ENCODE results near the gene MDH1.
"Not testable (repeated sequence)": the region's sequence is repeated elsewhere in the genome, so short reads cannot be mapped to it uniquely, and the experiment has no call there.

Gene MDH1

DNA sequence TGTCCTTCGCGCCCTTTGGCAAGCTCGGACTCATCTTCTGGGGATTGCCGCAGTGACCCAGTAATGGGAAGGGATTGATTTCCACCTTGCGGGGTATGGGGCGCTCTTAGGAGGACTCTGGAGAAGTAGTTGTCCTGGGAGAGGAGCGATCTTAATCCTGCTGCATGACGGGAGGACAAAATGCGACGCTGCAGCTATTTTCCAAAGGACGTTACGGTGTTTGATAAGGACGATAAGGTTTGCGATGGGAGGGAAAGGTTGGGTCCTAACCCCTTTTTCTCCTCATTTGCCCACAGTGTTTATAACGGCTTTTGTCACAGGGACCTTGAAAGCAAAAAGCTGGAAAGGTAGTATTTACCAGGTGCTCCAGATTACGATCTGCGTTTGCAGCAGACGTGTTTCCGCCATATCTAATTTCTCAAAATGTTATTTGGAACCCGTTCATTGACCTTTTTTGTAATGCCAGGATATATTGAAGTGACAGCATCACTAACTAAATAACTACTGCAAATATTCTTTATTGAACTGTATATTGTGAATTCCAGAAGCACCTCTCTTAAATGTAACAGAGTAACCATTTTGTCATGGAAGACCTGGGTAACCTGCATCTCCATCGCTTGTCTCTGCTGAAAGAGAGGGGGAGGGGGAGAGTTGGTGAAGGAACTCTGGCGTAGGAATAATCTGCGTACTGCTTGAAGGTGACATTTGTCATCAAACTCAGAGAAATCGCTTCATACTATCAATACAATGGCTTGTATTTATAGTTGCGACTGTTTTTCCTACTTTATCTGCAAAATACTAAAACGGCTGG lies 590 bp downstream of the MDH1 start:
- DNase-seq: no peak

DNA sequence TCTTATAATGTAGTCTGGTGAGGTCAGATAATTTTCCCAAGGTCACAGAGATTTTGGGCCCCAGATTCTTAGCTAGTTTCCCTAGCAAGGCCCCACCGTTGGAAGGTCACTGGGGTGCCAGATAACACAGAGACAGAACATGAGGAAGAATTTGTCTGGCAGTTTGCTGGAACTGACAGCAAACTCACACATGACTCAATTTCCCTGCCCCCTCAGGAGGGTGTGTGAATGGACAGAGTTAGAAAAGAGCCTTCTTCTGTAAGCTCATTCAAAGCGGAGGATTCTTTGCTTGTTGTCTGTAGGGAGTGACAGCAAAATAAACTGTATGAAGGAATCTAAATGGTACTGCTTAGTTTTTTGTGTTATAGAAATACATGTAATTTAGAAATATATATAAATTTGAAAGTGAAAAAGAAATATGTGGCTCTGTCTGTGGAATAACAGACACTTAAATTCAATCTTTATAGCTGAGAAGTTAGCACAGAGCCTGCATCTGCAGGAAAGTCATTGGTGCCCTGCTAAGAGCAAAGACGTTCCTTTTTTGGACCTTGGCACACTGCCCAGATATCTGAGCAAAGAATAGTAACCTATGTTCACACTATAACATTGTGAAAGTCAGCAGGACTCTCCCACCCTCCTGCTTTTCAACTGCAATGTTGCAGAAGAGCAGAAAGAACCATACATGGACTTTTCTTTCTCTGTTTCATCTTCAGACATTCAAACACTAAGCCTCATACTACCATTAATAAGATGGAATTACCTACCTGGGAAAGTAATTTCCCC lies 2.1 kb downstream of the MDH1 start:
- no peak for DNase-seq

DNA sequence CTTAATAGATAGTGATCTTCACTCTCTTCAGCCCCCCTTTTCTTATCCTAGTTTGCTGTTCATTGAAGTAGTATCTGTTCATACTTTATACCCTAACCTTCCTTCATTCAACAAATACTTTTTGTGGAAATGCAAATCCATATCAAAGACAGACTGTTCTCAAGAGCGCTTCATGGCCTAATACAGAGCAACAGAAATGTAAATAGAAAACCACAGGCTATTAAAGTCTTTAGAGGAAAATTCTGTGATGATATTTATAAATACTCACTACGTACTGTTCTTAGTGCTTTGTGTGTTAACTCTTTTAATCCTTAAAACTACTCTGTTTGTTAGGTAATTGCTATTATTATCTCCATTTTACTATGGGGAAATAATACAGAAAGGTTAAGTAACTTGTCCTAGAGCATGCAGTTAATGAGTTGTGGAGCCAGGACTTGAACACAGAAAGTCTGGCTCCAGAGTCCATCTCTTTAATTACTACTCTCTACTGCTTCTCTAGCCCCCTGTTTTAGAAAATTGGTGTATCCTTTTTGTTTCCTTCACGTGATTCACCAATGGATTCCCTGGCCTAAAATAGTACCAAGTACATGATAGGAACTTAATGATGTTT lies 2.9 kb downstream of the MDH1 start:
- no peak for DNase-seq

DNA sequence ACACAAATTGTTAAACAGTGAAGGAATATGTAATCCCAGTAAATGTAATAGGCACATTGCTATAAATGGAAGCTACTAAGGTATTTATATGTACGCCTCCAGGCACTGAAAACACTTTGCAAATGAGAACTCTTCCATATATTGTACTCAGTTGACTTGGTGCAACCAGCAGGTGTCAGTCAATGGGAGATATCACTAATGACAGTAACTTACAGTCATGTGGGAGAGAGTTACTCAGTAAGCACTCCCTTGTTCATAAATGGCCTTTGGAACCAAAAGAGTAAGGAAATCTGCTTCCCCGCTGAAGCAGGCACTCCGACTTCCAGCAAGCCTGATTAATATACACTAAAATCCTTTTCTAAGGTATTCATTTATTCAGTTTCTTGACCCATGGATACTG lies 5.9 kb downstream of the MDH1 start:
- no peak for DNase-seq

DNA sequence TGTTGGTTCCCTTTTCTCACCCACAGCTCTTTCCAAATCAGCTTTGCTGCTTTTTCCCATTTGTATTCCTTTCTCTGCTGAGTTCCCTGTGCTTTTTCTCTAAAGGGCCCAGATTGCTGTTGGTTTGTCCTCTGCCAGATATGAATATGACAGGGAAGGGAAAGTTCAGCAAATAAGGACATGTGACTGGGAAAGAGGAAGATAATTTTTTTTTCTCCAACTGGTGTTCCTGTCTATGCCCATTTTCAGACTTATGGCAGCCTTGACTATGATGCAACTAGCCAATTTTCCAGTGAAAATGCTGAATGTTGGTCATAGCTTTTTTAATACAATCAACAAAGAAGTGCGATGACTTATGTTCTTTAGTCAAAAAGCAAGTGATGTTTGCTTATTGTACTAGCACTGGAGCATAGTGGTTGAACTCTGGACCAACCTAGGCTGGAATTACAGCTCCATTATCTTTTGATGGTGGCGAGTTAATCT lies 7.7 kb downstream of the MDH1 start:
- no peak for DNase-seq

DNA sequence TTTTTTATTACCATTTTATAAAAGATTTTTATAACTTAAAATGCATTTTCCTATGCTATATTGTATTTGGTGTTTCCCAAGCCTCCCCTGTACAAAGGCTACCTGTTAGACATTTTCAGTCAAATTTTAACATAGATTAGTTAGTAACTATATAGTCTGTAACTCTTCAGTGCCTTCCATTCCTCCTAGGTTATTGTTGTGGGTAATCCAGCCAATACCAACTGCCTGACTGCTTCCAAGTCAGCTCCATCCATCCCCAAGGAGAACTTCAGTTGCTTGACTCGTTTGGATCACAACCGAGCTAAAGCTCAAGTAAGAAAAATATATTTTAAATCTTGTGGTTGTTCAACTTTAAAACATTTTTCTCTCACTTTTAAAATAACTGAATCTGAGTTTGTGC lies 10.2 kb downstream of the MDH1 start:
- DNase-seq: no peak

DNA sequence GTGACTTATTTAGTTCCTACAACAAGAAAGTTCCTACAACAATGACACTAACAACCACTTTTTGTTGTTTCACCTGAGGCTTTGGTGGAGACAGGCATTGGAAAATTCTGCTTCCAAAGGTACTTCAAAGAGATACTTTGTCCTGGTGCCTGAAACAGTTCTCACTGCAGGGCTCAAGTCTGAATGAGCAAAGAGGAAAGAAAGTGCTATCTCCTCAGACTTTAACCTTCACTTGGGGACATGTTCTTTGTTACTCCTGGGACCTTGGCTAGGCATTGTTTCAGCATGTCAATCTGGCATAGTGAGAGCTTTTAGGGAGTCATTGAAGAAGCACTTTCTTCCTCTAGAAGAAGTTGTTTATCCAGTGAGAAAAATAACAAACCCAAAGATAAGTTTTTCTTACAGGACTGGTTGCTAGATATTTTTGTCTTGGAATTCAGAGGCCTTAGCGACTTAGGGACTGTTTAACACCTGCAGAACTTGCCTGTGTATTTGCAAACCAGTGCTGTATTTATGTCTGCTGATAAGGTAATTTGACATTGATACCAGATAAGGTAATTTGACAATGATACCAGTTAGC lies 12.2 kb downstream of the MDH1 start:
- DNase-seq: no peak

DNA sequence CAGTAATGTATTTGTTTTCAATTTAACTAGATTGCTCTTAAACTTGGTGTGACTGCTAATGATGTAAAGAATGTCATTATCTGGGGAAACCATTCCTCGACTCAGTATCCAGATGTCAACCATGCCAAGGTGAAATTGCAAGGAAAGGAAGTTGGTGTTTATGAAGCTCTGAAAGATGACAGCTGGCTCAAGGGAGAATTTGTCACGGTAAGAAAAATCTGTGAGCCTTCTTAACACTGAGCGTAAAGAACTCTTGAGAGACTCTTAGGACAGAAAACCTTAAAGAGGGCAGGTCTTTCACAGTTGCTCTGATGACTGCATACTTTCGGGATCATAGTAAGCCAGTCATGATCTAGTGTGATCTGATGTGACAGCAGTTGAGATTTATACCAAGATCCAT lies 15.9 kb downstream of the MDH1 start:
- DNase-seq: no peak

DNA sequence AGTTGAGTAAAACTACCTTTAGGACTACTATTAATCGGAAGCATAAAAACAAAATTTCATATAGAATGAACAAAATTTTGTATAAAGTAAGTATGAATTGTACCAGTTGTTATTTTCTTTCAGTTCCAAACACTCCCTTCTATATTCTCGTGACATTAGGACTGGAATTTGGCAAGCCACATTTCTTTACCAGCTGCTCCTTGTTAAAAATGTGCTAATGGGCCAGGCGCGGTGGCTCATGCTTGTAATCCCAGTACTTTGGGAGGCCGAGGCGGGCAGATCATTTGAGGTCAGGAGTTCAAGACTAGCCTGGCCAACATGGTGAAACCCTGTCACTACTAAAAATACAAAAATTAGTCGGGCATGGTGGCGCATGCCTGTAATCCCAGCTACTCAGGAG lies 20.1 kb downstream of the MDH1 start:
- DNase-seq: not testable (repeated sequence)

DNA sequence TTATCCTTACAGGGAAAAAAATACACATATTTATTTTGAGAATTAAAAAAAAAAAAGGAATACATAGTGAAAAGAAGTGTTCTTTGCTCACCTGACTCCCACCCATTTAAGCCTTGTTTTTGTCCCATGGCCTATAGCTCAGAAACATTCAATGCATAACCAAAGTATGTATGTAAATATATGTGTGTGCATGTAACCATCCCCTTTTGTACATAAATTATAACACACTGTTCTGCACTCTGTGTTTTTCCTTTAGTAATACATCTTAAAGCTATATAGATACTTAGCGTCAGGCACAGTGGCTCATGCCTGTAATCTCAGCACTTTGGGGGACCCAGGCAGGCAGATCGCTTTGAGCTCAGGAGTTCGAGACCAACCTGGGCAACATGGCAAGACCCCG lies 21.8 kb downstream of the MDH1 start:
- DNase-seq: no peak

DNA sequence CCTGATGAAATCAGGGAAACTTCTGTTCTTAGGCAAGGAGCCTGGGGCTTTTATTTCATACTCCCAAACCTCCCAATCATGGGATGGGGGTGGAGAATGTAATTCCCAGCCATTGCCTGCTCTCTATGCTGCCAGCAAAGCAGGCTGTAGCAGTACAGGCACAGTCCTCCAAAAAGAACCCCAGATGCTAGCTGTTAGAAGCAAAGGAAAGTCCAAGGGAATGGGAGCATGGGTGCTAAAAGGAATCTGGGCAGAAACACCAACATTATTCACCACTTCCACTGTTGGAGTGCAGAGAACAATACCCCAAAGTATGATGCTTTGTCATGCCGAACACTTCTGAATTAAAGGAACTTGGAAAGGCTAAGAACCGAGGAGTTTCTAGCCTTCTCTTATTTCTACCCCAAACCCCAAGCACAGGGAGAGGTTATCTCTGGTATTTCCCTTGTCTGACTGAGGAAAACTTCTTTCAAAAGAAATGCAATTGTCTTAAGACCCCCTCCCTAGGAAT lies 24.7 kb downstream of the MDH1 start:
- DNase-seq: no peak

DNA sequence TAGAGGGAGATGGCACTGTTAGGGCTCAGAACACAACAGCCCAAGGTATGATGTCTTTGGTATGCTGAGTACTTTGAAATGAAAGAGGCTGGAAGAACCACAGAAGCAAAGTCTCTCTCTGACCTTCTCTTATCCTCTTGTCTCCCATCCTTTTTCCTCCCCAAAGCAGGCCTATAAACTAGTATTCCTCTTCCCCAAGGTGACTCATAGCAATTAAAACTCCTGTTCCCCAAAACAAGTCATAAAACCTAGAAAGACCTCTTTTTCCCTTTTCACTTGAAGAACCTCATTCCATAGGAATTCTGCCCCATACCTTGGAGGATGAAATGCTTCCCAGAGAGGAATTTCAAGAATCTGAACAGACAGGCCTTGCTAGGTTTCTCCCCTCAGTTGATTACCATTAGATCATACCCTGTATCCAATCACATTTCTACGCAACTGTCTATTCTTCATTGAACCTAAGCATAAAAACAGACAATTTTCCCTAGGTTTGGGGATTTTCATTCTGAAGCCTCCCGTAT lies 25.7 kb downstream of the MDH1 start:
- DNase-seq: no peak

DNA sequence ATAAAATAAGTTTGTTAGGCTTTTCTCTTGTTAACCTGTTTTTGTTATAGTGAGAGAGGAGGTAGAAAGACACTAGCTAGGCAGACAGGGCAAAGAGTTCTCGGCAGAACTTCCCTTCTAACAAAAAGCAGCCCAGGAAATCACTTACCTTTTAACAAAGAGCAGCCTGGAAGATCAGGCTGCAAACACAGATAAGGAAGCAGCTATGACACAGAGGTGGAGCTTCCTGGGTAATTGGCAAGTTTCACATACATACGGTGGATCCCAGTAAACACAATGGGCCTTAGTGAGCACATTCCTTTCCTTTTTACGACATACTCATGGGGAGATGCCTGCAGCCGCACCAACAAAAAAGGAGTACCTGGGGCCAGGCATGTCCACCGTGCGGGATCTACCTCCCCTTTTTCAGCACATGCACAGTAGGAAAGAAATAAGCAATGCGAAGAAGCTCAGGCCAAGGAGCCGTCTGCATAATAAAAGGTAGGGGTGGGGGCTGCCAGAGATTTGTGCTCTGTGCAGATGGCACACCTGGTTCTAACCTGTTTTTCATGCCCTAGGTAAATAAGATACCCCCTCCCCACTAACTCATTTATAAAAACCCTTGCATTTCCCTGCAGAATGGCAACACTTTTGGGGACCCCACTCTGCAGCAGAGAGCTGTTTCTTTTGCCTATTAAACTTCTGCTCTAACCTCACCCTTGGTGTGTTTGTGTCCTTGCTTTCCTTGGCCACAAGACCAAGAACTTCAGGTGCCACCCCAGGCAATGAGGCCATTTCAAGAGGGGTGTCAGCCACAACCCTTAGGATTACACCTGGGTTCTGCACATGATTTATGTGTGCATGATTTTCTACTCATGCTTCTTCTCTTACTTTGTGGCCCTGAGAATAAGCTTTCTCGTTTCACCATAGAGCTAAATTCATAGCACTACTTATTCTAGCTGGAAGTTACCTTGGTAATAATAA lies 26.5 kb downstream of the MDH1 start:
- no peak for DNase-seq

DNA sequence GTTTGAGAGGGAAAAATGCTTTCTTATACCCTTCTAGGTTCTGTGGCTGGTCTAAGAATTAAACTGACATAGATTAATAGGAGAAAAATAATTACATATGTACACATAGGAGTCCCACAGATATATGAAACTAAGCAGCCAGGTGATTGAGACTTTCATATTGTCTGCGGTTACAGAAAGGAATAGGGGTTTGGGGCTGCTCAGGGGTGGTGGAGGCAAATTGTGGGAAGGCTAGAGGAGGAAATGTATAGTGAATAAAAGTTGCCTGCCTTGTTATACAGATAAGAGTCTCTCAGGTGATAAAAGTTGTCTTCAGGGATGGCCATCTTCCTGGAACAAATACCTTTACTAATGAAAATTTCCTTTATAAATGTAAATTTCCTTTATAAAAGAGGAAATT lies 28.6 kb downstream of the MDH1 start:
- DNase-seq: no peak

DNA sequence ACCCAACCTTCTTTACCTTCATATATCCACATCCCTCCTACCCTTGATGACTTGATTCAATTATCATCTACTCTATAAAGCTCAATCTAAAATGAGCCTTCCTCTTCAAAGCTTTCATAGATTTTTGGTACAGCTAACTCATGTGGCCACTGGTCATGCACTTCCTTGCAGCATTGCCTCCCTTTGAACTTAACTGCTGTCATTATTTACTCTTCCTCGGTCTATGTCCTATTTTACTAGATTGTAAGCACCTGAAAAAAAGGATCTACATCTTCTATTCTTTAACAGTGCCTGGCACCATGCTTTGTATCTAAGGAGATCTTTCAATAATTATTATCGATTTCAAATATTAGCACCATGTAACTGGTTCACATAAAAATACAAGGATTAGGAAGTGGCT lies 30.6 kb downstream of the MDH1 start:
- DNase-seq: no peak

DNA sequence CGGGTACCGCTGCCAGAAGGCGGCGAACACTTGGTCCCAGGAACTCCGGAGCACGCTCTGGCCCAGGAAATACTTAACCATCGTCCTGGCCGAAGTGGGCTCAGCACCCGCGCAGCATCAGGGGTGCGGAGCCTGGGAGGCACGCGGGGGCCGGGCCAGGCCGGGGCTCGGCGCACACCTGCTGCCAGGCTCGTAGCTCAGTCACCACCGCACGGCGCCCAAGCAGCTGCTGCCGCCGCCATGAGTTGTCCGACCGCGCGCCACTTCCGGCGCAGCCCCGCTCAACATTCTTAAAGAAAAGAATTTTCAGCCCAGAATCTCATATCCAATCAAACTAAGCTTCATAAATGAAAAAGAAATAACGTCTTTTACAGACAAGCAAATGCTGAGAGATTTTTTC lies 34.0 kb downstream of the MDH1 start:
- no peak for DNase-seq

DNA sequence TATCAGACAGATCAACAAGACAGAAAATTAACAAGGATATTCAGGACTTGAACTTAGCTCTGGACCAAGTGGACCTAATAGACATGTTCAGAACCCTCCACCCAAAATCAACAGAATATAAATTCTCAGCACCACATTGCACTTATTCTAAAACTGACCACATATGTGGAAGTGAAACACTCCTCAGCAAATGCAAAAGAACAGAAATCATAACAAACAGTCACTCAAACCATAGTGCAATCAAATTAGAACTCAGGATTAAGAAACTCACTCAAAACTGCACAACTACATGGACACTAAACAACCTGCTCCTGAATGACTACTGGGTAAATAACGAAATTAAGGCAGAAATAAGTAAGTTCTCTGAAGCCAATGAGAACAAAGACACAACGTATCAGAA lies 35.0 kb downstream of the MDH1 start:
- not testable (repeated sequence) for DNase-seq

DNA sequence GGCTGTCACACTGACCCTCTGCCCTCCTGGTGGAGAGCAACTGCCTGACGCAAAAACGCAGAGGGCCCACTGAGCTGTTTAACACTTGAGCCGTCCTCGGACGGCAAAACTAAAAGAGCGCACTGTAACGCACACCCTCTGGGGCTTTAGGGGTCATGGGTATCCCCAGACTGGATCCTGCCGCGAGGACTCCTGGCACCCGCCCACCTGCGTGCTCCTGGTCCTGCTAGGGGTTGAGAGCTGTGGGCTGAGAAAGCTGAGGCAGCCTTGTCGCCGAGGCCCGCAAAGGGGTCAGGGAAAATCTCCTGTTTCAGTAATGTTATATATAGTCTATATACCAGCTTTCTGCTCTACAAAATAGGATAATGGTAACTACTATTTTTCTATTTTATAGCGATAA lies 39.1 kb downstream of the MDH1 start:
- DNase-seq: no peak

DNA sequence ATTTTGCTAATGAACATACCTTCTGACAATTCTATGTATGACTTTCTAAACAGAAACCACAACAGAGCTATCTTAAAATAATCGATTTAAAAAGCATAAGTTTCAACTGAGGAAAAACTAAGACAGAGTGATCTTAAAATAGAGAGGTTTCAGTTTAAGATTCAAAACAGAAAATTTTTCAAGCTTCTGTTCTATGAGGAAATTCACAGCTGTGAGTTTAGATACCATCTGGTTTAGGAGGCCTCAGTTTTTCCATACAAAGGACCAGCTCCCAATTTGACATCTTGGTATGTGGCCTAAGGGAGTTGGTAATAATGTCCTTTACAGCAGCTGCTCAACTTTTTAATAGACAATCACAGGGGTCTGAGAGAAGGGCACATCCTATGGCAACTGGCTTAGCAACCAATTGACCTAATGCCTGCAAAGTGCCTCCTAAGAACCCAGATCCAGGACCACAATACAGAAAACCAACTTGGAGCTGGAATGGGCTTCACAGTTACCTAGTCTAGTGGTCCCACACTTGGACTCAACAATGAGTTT lies 39.7 kb downstream of the MDH1 start:
- DNase-seq: no peak

DNA sequence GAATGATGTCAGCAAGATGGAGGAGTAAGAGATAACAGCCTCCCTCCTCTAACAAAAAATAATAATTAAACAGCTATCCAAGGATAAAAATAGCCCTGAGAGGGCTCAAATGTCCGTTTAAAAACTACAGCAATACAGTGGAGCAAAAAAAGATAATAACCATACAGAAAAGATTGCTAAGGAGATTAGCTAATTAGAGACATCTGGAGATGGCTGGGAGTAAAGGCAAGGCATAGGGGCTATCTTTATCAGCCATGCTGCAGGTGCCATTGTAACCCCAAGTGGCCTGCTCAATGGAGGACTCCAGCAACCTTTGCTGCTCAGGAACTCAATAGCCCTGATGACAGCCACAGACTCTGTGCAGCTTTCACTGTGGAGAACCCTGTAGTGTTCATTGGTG lies 42.7 kb downstream of the MDH1 start:
- DNase-seq: no peak

DNA sequence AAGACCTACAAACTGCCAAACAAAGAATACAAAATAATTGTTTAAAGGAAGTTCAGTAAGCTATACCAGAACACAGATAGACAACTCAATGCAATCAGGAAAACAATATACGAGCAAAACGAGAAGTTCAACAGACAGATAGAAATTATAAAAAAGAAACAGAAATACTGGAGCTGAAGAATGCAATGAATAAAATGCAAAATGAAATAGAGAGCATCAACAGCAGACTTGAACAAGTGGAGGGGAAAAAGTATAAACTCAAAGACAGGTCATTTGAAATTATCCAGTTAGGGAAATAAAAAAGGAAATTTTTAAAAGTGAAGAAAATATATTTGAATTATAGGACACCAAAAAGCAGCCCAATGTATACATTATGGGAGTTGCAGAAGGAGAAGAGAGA lies 43.6 kb downstream of the MDH1 start:
- DNase-seq: no peak

DNA sequence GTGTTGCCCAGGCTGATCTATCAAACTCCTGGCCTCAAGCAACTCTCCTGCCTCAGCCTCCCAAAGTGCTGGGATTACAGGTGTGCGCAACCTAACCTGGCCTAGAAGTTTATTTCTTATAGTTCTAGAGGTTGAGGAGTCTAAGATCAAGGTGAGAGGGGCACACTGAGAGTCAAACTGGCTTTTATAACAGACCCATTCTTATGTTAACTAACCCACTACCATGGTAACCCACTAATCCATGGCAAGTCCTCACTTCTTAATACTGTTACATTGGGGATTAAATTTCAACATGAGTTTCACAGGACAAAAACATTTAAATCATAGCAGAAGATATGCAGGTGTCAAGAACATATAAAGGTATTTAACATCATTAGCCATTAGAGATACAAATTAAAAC lies 50.6 kb downstream of the MDH1 start:
- no peak for DNase-seq
